Retina (tissue), 1 donor: Measurements from ENCODE around the gene SERPINA9.
"Not testable (repeated sequence)": the region's sequence is repeated elsewhere in the genome, so short reads cannot be mapped to it uniquely, and the experiment has no call there.

ENCODE experiments used
- DNase-seq: peaks from one replicate; pipeline ENCODE4 v3.0.0-alpha.2; 2016

SERPINA9 gene

DNA sequence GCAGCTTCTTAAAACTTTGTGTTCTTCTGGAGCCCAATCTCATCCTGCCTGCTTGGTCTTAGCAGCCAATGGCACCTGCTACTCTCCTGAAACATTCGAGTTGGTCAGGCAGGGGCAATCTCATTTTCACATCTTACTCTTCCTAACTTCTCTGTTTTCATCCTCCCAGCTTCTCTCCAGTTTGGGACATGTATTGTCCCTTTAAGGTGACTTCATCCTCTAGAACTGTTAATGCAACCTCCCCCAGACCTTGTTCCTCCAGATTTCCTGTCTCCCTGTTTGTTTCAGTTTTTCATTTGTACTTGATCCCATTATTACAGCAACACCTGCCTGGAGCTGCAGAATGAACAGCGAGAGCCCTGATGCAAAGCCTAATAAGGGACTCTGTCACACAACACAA lies 54.7 kb downstream of the SERPINA9 start:
- DNase-seq: no peak

DNA sequence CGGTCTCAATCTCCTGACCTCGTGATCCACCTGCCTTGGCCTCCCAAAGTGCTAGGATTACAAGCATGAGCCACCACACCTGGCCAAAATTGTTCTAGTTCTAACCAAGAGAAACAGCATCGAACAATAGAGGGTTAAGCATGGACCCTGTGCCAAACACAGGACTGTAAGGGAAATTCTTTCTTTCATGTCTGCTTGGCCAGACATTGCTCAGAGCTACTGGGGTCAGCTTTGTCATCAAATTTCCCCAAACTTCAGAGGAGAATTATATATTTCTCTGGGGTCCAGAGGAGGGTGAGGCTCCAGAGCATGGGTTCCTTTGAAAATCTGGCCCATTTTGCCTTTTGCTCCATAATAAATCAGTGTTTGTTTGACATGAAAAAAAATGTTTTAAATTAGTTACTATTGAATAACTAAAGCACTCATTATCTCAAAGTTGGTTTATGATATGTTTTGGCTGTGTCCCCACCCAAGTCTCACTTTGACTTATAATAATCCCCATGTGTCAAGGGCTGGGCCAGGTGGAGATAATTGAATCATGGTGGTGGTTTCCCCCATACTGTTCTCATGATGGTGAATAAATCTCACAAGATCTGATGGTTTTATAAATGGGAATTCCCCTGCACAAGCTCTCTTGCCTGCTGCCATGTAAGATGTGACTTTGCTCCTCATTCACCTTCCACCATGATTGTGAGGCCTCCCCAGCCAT lies 58.3 kb downstream of the SERPINA9 start:
- not testable (repeated sequence) for DNase-seq
